Activated gamma-delta T cell treated with Interleukin-2 at 50 U/mL for 16 hours (primary cell): Measurements from ENCODE around the gene PSMA2.

ENCODE experiments used
- DNase-seq: peaks from one replicate; pipeline ENCODE4 v3.0.0-alpha.2; 2020

Gene PSMA2

DNA sequence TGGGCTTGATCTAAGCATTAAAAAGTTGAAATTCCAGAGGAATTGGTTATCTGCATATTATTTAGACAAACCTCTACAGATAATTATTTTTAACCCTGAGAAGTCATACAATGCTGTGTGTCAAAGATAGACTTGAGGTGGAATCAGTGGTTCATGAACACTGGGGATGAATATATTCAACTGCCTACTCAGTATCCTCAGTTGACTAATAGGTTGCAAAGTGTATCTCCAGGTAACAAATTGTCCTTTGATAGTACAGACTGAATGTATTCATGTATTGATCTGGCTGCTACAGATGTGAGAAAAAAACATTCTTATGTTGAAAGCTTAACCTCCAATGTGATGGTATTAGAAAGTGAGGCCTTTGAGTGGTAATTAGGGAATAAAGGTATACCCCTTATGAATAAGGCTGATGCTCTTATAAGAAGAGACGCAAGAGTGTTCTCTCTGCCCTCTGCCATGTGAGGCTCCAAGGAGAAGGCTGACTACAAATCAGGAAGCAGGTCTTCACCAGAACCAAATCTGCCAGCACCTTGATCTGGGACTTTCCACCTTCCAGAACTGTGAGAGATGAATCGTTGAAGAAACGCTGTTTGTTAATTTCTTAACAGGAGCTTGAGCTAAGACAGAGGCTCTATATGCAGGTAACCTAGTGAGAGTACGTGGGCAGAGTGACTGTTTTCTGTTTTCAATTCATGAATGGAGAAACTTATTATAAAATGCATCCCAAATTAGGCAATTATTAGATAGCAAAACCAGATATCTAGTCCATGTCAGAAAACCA lies 7.7 kb upstream of the PSMA2 start:
- no peak for DNase-seq

DNA sequence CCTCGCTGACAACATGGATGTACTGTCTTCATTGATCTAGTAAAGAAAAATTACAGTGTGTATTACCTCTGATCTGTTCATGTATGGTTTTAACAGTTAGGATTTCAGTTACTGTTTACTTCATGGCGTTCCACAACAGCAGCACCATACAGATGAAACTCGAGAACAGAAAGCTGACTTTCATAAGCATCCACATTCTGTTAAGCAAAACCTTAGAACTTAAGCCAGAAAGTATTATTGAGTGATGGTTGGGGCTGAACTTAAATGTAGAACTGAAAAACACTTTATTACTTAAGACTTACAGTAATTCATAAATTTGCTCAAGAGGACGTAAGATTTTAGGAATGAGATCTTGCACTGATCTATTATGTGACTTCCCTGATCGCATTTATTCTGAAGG lies 3.9 kb upstream of the PSMA2 start:
- no peak for DNase-seq

DNA sequence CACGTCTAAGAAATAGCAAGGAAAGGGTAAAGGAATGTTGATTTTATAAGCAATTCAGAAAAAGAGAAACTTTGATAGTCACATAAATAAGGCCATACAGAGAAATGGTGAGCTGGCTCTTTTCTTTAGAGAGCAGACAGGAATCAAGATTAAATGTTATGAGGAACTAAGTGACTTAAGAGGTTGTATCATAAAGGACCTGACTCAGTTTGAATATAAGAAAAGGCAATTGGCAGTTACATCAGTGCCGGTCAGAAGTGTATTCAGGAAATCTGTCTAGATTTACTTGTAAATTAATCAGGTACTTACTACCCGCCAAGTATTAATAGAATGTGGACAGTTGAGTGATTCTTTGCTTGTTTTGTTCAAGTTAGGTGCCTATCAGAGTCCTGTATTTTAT lies 2.3 kb upstream of the PSMA2 start:
- DNase-seq: no peak

DNA sequence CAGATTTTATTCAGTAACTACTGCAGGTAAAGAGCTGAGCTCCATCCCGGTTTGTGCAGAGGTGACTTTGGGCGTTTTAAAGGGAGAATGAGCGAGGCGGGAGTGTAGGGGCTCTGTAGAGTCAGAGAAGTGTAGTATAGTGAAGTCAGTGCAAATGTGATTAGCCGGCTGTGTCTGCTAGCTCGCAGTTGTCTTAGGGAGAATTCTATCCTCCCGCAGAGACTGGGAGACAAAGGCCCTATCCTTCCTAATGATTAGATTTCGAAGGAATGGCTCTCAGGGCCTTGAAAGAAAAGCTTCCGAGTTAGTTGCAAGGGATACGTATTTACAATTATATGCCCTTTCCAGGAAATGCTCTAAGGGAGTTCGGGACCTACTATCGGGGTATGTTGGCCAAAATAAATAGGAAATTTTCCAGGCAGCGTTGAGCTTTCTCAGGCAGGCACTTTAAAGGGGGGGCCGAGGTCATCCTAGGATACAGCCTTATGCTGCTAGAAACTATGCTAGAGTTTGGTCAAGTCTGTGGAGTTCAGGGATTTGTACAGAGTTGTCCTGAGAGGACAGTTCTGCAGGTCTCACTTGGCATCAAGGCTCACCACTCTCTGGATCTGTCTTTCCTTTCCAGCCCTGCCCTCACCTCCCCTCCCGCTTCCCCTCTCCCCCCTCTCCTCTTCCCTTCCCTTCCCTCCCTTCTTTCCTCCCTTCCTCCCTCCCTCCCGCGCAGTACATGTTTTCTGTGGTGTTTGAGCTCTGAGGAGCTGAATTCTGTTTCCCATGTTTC lies 1.0 kb upstream of the PSMA2 start:
- no peak for DNase-seq

DNA sequence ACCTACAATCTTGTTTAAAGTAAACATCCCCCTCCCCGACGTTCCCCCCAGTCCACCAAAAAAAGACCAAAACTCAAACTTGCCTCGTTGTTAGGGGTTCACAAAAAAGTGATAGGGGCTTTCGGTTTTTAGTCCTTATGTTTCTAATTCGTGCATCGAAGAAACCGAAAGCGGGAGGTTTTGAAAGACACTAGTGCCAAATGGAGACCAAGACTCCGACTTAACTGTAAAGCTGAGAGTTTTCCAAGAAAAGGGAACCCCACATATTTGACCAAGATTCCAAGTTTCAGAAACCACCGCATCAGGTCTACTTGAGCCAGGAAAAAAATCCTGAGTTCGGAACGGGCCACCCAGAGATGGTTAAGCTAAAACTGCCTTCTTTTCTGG lies 534 bp downstream of the PSMA2 start:
- no peak for DNase-seq

DNA sequence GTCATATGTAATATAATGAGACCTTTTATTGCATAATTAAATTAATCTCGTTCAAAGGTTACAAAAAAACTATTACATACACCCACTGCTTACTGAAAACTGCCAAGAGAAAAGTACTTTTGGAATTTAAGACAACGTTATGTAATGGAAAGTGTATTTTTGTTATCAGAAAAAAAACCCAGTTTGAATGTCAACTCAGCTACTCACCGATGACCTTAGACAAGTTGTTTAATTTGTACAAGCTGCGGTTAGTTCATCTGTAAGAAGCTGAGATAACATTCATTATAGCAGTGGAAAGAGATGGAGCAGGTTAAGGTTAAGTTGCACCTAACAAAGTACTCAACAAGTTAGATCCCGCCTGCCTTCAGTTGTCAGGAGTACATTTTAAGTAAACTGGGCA lies 1.1 kb downstream of the PSMA2 start:
- DNase-seq: no peak

DNA sequence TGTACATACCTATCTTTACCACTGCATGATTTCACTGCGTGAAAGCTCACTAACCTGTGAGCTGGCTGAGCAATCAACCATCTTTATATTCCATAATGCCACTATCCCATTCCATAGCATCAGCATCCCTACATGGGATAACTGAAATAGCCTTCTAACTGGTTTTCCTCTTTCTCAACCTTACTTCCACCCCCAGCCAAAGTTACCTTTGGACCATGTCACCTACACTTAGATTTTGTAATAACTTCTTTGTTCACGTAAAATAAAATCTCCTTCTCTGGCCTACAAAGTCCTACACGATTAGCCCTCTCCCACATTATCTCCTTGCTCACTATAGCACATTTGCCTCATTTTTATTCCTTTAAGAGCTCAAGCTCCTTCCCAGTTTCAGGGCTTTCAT lies 2.5 kb downstream of the PSMA2 start:
- no peak for DNase-seq

DNA sequence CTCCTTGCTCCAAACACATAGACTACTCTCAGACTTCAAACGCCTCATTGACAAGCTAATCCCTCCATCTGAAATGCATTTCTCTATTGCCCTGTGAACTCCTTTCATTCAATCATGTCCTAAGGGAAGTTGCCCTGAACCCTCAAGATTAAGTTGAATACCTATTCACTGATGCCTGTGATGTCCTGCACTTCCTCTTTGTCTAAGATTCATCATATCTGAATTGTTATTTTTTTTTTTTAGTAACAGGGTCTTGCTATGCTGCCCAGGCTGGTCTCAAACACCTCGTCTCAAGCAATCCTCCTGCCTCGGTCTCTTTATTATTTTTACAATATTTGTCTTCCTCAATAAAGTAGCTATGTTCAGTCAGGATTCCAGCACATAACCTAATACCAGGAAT lies 3.2 kb downstream of the PSMA2 start:
- DNase-seq: no peak

DNA sequence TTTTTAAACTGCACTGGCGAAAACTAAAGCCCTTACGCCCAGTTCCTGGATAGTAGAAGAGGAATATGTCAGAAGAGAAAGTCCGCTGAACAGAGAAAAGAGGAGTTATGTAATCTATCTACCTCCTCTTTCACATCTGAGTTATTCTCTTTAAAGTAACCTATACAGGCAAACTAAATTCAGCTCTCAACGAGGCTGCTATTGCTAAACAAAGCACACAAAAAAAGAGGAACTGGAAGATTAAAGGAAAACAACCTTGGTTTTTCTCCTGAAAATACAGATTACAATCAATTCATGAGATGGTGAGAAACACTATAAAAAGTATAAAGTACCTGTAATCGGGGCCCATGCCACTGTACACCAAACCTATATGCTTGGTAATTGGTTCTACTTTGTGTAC lies 5.8 kb downstream of the PSMA2 start:
- no peak for DNase-seq

DNA sequence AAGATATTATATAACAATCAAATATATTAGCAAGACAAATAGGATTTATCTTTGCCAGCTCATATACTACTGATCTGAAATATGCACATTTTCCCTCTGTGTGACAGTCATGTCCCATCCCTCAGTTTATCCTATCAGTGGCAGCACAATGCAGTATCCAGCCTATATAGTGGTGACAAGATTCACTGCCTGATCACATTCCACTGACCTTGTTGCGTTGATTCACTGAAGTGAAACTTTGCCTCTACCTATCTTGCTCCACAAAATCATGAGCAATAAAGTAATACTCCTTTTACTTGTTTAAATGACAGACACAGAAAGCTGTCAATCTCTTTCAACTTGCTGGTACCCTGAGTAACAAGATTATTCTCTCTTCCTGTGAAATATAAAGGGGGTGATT lies 6.3 kb downstream of the PSMA2 start:
- no peak for DNase-seq

DNA sequence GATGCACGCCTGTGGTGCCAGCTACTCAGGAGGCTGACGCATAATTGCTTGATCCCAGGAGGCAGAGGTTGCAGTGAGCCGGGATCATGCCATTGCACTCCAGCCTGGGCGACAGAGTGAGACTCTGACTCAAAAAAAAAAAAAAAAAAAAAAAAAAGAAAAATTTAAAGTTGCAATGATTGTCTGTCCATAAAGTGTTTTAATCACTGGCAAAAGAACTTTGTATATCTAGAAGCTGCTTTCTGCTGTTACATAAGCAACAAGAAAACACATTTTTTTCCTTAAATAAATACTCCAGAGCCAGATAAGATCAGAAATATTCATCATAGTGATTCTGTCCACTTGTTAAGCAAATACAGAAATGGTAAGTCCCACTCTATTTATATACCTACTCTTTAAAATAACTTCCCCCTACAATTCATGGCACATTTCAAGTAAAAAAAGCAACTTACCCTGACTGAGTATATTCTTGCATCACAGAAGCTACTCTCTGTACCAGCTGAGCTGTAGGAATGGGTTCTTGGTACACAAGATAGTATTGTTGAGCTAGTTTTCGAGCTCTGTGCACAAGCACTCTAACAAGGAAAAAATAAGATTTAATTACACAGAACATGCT lies 7.6 kb downstream of the PSMA2 start:
- DNase-seq: no peak

DNA sequence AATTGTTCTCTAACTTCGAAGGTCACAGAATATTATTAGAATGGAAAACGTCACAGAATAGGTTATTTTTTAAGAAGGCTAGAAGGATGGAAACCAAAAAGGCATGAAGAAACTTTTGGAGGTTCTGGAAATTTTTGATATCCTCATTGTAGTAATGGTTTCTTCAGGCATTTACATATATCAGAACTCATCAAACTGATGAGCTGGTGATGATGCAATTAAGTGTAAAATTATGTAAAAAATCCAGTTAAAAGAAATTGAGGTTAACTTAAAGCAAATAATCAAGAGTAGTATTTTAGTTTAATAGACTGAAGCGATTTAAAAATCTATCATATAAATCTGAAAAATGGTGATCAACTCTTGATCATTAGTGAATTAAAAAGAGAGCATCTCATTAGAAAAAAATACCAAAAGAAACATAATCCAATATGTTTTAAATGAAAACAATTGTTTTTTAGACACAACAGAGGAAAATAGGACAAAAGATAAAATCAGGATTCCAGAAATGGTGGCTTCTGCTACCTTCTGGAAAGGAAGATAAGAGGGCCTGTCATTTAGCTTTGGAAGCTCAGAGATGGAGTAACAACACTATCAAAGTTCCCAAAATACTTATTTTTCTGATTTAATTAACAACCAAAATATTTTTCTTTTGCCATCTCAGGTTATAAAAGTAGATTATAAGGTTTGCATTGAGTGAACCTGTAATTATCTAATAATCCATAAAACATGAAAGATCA lies 9.8 kb downstream of the PSMA2 start:
- DNase-seq: no peak

DNA sequence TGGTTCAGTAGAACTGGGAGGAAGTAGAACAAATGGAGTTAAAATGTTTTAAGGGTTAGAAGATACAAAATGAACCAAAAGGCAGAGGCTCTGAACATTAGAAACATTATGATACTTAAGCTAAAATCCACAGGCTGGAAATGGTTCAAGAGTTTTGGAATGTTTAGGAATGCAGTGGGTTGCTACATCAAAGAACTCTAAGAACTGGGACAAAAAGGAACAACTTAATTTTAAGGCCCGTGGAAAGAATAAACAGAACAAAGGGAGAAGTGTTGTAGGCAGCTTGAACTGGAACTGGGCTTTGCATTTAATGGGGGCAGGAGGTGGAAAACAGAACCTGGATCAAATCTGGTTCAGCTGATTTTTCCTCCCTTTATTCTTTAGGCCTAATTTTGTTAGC lies 16.6 kb downstream of the PSMA2 start:
- no peak for DNase-seq

DNA sequence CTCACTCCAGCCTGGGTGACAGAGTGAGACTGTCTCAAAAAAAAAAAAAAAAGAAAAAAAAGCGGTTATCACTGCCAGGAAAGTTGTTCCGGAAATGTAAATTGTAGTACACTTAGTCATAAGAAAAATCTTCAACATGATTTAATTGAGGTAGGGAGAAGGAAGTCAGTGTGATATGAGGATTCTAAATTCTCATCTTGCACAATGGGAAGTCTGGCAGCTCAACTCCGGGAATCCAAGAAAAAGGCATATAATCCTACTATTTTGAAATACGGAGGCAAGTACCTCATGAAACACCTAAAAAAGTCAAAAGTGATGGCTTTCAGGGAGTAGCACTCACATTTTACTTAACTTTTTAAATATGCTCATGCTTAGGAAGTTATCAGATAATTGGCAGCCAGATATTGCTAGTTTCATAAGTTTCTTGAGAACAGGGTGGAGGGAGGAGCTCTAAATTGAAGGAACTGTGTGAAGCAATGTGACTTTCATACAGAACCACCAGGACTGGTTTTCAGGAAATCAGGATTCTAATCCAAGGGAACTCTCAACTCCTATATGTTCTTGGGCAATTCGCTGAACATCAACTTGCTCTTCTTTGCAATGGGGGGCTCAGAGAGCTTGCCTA lies 17.4 kb downstream of the PSMA2 start:
- DNase-seq: no peak

DNA sequence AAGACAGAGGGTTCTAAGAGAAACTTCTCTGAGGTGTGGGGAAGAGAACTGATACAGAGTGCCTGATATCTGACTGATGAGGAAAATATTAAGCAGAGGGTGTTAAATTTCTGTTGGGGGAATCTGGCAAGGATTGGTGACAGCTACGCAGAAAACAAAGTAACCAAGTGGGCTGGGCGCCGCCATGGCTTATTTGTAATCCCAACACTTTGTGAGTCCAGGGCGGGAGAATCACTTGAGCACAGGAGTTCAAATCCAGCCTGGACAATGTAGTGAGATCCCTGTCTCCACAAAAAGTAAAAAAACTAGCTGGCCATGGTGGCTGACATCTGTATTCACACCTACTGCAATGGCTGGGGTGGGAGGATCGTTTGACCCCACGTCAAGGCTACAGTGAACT lies 18.0 kb downstream of the PSMA2 start:
- no peak for DNase-seq

DNA sequence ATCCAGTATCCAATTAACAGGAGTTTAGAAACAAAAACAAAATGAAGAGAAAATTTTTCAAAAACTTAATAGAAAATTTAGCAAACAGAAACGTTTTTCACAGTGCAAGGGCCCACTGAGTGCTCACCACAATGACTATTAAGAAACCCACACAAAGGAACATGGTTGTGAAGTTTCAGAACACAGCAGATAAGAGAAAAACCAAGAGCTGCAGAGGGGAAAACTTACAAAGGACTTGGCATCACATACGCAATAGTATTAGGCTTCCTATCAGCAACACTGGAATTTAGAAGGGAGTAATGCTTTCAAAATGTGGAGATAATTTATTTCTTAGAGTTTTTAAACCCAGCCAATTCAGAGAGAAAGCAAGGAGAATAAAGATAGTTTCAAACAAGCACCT lies 18.4 kb downstream of the PSMA2 start:
- DNase-seq: no peak

DNA sequence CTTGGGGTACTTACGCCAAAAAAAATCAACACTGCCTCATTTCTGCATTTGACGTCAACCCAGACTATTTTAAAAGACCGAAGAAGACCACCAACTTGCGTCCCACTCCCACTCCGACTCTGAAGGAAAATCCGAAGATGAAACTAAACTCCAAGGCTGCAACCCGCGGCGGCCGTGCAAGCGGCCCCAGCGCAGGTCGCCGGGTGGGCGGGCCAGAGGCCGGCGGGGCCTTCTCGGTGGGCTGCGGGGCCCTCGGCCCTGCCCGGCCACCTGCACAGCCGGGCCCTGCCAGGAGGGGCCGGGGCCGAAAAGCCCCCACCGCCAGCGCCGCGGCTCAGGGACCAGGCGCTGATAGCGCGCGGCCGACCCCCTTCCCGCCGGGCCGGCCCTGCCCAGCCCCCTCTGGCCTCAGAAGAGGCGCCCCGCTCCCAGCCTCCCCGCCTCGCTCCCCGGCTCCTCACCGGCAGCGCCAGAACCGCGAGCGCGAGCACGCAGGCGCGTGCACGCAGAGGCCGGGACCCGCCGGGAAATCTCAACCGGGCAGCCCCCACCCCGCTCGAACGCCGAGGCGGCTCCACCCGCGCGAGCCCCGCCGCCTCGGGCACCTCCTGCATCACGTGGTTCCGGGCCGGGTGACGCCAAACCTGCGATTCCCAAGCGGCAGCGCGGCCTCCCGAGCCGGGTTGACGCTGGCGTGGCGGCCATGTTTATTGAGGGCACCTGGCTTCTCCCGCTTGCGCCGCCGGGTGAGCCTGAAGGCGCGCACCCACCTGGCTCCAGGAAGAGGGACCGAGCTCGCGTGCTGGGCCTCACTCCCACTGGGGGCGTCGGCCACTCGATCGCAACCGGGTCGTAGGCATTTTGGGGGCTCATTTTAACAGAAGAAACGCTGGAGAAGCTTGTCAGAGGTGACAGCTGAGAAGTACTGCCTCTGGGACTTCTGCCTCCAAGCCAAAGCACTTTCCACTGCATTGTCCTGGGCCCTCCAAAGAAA lies 20.2 kb downstream of the PSMA2 start, which contains the start of gene C7orf25:
C7orf25 (minus strand) TSS at position 617 of the 994 bp plus-strand sequence. CDS start 1,170 bp downstream, outside the sequence.
- DNase-seq: peak; percentile 93

DNA sequence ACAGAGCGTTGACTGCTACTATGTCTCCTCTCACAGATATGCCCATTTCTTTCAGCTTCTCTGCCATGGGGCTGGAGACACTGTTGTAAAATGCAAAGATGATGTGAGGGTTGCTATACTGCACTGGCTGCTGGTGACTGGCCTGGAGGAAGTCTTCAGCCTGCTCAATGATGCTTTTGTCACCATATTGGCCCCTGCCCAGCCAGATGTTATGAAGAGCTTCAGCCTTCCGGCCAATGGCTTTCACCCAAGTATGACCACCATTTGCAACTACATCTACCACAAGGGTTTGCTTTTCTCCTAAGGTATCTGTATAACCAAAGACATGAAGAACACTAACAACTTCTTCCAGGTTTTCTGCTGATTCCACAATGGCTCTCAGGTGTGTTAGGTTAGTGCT lies 21.7 kb downstream of the PSMA2 start:
- DNase-seq: no peak

DNA sequence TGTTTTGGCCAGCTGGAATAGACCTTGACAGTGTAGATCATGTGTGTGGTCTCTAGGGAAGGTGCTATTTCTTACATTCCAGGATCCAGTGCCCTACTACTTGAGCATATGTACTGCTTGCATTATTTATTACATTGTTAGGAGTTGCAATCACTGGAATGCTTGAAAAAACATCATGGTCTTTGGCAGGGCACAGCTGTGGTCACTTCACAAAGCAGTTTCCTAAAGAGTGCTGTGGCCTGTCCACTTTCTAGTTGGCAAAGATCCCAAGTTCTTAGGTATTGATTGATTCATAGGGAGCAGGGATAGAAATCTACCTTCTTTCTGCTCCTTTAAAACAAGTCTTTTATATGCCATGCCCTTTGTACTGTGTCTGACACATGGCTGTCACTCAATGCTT lies 24.7 kb downstream of the PSMA2 start:
- no peak for DNase-seq

DNA sequence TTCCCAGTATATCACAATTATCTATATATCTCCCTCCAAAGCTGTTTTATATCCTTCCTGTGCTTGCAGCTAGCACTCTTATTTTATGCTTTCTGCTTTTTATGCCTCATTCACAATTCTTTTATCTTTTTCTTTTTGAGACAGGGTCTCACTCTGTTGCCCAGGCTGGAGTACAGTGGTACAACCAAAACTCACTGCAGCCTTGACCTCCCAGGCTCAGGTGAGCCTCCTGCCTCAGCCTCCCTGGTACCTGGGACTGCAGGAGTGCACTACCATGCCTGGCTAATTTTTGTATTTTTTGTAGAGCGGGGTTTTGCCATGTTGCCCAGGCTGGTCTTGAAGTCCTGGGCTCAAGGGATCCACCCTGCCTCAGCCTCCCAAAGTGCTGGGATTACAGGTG lies 25.8 kb downstream of the PSMA2 start:
- DNase-seq: no peak

DNA sequence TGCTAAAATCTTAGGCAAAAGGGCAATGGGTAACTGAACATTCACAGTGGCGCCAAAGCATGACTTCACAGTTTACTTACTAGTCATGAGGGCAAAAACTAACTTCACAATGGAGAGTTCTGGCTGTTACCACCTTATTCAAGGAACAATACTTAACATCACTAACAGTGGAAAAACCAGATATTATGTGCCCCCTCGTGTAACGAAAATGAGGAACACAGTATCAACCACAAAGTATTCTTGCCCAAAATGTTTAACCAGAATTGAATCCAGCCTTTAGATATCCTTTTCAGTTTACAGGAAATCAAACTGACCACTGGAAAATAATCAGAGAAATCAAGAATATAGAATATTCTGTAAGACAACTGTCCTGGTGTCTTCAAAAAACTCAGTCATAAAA lies 29.6 kb downstream of the PSMA2 start:
- DNase-seq: no peak

DNA sequence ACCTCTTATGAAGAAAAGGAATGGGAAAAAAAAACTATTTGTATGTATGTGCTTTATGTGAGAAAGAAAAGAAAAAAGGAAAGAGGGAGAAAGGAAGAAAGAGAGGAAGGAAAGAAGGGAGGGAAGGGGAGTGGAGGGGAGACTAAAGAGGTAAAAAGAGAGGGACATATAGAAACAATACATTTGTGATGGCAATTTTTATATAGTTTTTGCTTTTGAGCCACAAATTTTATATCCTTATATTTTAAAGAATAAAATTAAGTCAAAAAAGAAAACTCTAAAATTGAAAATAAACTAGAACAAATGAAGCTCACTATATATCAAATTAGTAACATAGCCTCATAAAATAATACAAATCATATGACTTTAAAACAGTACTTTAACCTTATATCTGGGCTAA lies 31.1 kb downstream of the PSMA2 start:
- DNase-seq: no peak
